ENCODE measurements around the gene FILIP1L. TPM values are rescaled to one million over a fixed set of nuclear protein-coding genes. Genes with fewer than 3 reads are reported as not detected.

The FILIP1L gene
- polyA plus RNA-seq, 1 of the 3 experiments (the other 2 are of a cell fraction) = 26.8 TPM

GRCh38 chr3:99958222-99958912 lies 155.9 kb downstream of the FILIP1L start:
- Histone ChIP-seq H3K36me3 (replicated peaks in 1 of 2; ENCODE audit: control insufficient read depth in 1 of 2, insufficient read depth in 2 of 2, low read length in 1 of 2) (no peaks in the 10 kb centered on the region), H3K9me2 (no peaks in the 10 kb centered on the region), H2AFZ (ENCODE audit: low read depth) (no peak overlapping the region), H3K9ac (no peak overlapping the region), H3K4me2 (no peak overlapping the region), H3K27me3 (ENCODE audit: insufficient read depth) (no peaks in the 10 kb centered on the region), H3F3A (replicated peaks; ENCODE audit: insufficient read depth) (peaks cover 3% of the 10 kb centered on the region), H3K4me1 (ENCODE audit: control insufficient read depth in 1 of 2, insufficient read depth in 2 of 2, low read depth in 1 of 2, low read length in 1 of 2) (peaks cover 0 to 11% of the 10 kb centered on the region in 2 experiments; a peak in 1 of 4 replicates), H3K9me3 (no peaks in the 10 kb centered on the region), H3K79me2 (ENCODE audit: insufficient read depth) (no peaks in the 10 kb centered on the region), H3K4me3 (ENCODE audit: low read depth in 2 of 2, low read length in 1 of 2) (no peak overlapping the region), H3K27ac (ENCODE audit: low read depth in 2 of 2, low read length in 1 of 2) (no peak overlapping the region), H4K20me1 (ENCODE audit: insufficient read depth) (no peaks in the 10 kb centered on the region)
- POLR2A ChIA-PET = no interaction called here
- TF ChIP-seq CHD2 (IDR thresholded peaks at IDR 0.05; ENCODE audit: low read length, partially characterized antibody) (no peak), RCOR1 (IDR thresholded peaks at IDR 0.05; ENCODE audit: low read length) (no peak), SMC3 (IDR thresholded peaks at IDR 0.05; ENCODE audit: low read depth, low read length) (no peak), NRF1 (IDR thresholded peaks at IDR 0.05; ENCODE audit: low read depth, low read length) (no peak), RFX5 (IDR thresholded peaks at IDR 0.05; ENCODE audit: low read length) (no peak), SIN3A (IDR thresholded peaks at IDR 0.05; ENCODE audit: borderline replicate concordance, low read depth, low read length) (no peak), FOSL2 (IDR thresholded peaks at IDR 0.05; ENCODE audit: borderline replicate concordance, low read depth) (no peak), MEF2A (IDR thresholded peaks at IDR 0.05; ENCODE audit: borderline replicate concordance, low read depth) (no peak), EZH2phosphoT487 (IDR thresholded peaks at IDR 0.05; ENCODE audit: borderline replicate concordance, low read depth) (no peak), EP300 (IDR thresholded peaks at IDR 0.05; ENCODE audit: borderline replicate concordance in 1 of 2, low read depth in 1 of 2, low read length in 1 of 2) (no peak), TCF12 (IDR thresholded peaks at IDR 0.05) (no peak), RXRA (IDR thresholded peaks at IDR 0.05; ENCODE audit: borderline replicate concordance, low read depth) (no peak), YY1 (IDR thresholded peaks at IDR 0.05; ENCODE audit: low read depth) (no peak), ELF1 (IDR thresholded peaks at IDR 0.05) (no peak), REST (IDR thresholded peaks at IDR 0.05; ENCODE audit: low read depth, low read length) (no peak), TAF1 (IDR thresholded peaks at IDR 0.05; ENCODE audit: borderline replicate concordance, low read depth, low read length) (no peak), RAD21 (IDR thresholded peaks at IDR 0.05; ENCODE audit: low read length) (no peak)
- WGBS (ENCODE audit: low lambda C conversion rate) = 98% methylated on average over 3 of the region's 3 CpGs
- no peak for DNase-seq
- CTCF ChIA-PET = interaction anchor here (1.9 kb wide), 1 partner anchor 33 kb away, joined by 4 read pairs; no protein-coding TSS in a partner anchor

All from SK-N-SH (cell line).